A204.1 (cell line): ENCODE results near the gene MACROD2.
"Not testable (repeated sequence)": the region's sequence is repeated elsewhere in the genome, so short reads cannot be mapped to it uniquely, and the experiment has no call there.

ENCODE experiments used
- FAIRE-seq: peaks from 2 replicates; lab custom pipeline; 2012; peaks lifted over from hg19 to GRCh38; lab: Jason Lieb, UNC

The MACROD2 gene

GRCh38 chr20:15375836-15376235, 1380.5 kb downstream of the MACROD2 start:
- no peak for FAIRE-seq

GRCh38 chr20:15377603-15378002, 1382.3 kb downstream of the MACROD2 start:
- FAIRE-seq: not testable (repeated sequence)

- no peak for FAIRE-seq
Measured at GRCh38 chr20:15378151-15378550, 1382.8 kb downstream of the MACROD2 start.

DNA sequence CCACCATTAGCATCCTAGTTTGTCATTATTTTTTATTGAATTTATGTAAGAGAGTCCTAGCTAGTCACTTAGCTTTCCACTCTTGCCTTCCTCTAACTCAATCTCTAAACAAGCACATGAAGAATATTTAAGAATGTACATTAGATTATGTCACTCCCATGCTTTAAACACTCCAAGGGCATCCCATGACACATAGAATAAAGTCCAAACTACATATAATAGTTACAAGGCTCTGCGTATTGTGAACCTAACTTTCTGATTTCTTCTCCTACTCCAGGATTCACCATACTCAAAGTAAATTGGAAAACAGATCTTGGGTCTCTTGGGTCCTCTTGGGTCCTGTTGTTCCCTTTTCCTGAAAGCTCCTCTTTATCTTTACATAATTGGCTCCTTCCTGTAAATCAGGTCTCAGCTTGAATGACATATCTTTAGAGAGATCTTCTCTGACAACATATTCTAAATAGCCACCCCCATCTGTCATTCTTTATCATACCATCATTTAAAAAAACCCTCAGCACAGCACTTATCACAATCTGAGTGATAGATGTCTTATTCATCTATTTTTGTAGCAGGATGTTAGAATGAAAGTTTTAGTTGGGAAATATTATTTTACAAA, 1384.5 kb downstream of the MACROD2 start:
- FAIRE-seq: no peak

- no peak for FAIRE-seq
Measured at GRCh38 chr20:15380770-15381169, 1385.5 kb downstream of the MACROD2 start.

DNA sequence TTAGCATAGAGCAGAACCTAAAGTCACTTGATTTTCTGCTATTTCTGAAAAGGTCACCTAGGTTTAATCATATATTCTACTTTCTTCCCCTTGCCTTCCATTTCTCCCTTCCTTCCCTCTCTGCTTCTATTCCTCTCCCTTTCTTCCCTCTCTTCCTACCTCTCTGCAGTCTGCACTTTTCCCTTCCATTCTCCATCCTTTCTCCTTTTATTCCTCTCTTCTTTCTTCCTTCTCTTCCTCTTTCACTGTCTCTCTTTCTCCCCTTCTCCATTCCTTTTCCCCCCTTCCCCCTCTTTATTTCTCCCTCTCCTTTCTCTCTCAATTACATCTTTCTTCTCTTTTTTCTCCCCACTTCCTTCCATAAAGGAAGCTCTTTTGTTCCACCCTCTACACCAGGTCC, 1391.9 kb downstream of the MACROD2 start:
- no peak for FAIRE-seq

- FAIRE-seq: no peak
Measured at GRCh38 chr20:15395457-15395856, 1400.1 kb downstream of the MACROD2 start.

DNA sequence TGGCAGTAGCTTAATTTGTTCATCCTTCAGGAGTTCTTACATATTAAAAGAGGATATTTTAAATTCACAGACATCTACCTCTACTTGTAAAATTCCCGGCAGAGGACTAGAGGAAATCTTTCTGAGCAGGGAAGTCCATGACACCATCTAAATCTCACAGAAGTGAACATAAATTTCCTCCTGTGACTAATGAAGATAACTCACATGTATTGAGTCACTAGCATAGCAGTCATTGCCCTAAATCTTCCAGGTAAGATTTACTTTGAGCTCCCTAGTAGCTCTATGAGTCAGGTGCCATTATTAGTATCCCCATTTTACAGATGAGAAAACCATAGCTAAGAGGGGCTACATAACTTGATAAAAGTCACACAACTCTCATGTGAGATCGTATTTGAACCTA, 1400.7 kb downstream of the MACROD2 start:
- FAIRE-seq: no peak

GRCh38 chr20:15396900-15397299, 1401.6 kb downstream of the MACROD2 start:
- no peak for FAIRE-seq

- FAIRE-seq: no peak
Measured at GRCh38 chr20:15399781-15400180, 1404.5 kb downstream of the MACROD2 start.

GRCh38 chr20:15406072-15406471, 1410.8 kb downstream of the MACROD2 start:
- FAIRE-seq: no peak

GRCh38 chr20:15411781-15412180, 1416.5 kb downstream of the MACROD2 start:
- FAIRE-seq: no peak

- FAIRE-seq: no peak
Measured at GRCh38 chr20:15415908-15416307, 1420.6 kb downstream of the MACROD2 start.

GRCh38 chr20:15419856-15420255, 1424.5 kb downstream of the MACROD2 start:
- FAIRE-seq: no peak

GRCh38 chr20:15422966-15423365, 1427.7 kb downstream of the MACROD2 start:
- no peak for FAIRE-seq

DNA sequence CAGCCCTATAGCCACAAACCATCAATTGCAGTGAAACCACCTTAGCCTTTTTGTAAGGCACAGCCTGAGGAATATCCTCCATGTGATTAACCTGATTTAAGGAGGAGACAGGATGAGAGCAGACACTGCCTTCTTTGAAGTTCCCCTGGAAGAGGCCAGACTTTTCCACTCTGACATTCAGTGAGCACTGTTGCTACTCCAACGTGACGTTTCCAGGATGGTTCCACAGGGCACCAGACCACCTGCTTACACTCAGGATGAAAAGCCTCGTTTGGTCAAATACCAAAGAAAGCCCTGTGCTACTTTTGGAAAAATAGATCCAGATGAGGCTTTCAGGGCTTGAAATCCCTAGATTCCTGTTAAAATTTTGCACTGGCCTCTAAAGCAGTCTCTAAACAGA, 1444.2 kb downstream of the MACROD2 start:
- no peak for FAIRE-seq

DNA sequence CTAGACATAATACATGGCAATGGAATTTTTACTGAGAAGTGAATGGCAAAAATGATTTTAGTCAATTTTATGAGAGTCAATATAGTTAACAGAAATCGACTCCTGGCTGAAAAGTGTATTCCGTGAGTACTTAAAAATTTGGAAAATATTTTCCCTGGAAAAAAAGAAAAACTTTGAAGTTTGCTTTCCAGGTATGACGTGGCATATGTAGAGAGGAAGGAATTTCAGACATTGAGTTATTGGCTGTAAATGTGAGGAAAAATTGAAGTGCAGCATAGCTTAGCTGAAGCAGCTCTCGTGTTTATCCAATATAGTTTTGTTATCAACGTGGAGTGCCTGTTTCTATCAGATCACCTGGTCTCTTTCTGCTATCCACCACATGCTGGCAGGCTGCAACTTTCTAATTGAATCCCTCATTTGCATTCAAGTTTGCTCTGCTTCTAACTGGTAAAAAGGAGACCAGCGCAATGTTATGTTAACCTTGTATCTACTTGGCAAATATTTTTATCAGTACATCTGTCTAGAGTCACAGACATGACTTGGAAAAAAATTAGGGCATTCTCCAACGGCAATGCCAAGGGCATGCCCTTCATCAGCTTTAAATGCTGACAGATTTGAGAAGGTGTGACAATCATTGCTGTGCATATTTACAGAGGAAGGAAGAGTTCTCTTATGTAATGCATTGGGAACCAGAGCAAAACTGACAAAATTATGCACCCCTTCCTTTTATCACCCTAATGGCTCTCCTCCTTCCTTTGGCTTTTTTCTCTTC, 1444.9 kb downstream of the MACROD2 start:
- no peak for FAIRE-seq

- no peak for FAIRE-seq
Measured at GRCh38 chr20:15445056-15445840, 1449.9 kb downstream of the MACROD2 start.

- FAIRE-seq: no peak
Measured at GRCh38 chr20:15446373-15446772, 1451.1 kb downstream of the MACROD2 start.

DNA sequence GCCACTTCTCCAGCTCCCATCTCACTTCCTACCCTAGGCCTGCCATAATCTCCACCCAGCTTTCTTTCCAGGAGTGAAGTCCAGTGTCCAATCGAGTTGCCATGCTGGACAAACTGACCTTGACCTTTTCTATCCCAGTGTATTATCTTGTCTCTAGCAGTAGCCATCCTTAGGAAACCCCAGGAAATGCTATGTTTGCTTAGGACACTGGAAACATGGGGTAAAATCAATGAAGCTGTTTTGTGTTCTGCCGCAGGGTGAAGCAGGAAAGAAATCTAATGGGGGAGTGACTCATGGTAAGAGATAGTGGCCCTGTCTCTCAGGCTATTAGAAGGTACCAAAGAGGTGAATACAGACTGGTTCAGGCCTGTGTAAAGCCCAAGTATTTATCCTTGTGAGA, 1452.2 kb downstream of the MACROD2 start:
- FAIRE-seq: no peak

- no peak for FAIRE-seq
Measured at GRCh38 chr20:15449061-15449460, 1453.7 kb downstream of the MACROD2 start.

GRCh38 chr20:15451241-15451640, 1455.9 kb downstream of the MACROD2 start:
- FAIRE-seq: no peak

DNA sequence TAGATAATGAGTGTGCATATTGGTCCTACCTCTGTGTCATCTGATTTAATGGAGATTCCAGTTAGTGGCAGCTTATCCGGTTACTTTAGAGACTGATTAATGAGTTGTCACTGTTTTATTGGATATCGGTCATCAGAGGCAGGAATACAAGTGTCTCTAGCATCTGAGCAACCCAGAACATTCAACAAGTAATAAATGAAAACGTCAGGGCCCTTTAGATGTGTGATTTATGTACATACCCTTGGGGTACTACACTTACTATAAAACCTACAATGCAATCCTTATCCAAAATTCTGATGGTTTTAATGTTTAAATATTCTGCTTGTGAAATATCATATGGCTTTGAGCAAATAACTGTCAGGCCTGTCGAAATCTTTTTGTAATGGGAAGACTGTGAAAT, 1460.0 kb downstream of the MACROD2 start:
- FAIRE-seq: no peak
